ENCODE measurements around the gene GLCE.
"Not testable (repeated sequence)": the region's sequence is repeated elsewhere in the genome, so short reads cannot be mapped to it uniquely, and the experiment has no call there.

The GLCE gene

DNA sequence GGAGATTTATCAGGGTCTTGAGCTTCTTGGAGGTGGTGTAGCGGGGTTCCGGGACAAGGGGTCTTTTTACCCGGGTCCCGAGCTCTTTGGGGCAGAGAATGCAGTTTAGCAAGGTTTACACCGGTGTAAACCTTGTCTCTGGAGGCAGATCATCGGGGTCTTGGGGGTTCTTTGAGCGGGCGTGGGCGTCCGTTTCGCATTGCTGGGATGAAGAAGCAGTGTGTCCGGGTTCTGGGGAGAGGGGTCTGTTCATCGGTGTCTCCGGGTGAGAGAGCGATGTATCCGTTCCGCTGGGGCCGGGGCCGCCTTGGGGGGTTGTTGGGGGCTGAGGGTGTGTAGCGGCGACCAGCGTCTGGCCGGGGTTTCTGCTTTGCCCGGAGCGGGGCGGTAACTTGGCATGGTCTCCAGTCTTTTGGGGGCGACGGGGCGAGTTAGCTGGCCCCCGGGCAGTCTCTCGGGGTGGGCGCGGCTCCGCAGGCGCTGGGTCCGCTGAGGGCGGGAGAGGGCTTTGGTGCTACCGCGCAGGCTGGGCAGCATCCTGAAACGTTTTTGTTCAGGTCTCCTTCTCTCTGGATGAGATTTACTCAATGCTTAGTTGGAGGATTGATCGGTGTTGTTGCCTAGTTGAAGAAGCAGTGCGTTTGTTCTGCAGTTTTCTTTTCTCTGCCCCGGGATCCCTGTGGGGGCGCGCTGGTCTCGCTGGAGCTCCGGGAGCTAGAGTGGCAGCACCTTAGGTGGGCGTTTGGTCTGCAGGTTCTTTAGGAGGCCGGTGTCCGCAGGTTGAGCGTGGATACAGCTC is 843 bp downstream of the GLCE start:
- peak; percentile 2 for DNase-seq (ENCODE audit: low read depth)

DNA sequence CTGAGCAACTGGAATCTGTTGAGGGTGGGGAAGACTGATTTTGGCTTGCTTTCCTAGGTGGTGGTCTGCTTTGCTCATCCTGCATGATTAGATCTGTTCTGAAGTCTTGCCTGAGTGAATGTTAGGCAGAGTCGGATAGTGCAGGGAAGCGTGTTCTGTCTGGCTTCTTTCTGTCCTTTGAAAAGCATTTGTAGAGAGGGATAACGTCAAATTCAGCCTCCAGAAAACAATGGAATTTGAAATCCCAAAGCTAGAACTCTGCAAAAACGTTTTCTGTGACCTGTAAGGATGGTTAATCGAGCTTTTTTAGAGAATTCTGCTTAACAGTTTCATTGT is 1.4 kb downstream of the GLCE start:
- DNase-seq (ENCODE audit: low read depth) = no peak

DNA sequence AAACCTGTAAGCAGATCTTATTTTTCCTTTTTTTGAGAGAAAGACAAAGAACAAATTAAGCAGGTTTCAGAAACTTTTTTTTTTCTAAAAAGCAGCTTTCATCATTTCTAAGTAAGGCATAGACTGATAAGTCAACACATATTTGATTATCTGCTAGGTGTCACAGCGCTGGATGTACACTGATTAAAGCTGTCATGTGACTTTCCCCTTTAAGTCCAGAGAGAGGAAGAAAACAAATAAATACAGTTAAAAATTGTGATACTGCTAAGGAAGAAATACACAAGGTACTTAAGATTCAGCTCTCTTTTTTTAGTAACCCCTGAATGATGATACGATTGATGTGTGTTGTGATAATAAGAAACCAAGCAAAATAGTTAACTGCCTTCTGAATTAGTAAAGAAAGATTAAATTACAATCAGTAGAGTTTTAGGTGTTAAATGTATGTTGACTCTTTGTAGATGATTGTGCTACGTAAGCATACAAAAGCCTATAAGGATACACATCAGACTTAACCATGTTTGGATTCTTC is 2.8 kb downstream of the GLCE start:
- DNase-seq (ENCODE audit: low read depth) = no peak

DNA sequence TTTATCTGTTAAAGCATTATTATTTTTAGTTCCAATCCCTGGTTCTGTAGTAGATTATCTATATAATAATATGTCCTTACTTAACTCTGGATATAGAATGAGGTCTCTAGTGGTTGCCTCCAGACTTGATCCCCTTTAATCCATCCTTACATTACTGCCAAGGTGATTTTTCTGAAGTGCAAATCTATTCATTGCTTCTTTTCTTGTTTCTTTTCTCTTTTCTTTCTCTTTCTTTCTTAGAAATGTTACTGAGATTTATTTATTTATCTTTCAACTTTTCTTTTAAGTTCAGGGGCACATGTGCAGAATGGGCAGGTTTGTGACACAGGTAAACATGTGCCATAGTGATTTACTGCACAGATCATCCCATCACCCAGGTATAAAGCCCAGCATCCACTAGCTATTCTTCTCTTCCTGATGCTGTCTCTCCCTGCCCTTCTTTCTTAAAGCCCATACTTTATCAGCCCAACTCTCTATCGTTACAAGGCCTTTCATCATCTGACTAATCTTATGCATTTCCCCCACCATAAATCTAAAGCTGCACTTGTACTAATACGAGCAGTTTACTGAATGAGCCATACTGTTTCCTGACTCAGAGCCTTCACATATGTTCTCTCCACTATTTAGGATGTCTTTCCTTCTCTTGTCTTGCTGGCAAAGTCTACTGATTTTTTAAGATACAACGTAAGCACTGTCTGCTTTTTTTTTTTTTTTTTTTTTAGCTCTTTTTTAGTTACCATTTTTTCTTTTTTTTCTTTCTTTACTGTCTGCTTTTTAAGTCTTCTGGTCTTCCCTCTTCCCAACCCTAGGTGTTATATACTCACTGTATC is 4.6 kb downstream of the GLCE start:
- no peak for DNase-seq (ENCODE audit: low read depth)

DNA sequence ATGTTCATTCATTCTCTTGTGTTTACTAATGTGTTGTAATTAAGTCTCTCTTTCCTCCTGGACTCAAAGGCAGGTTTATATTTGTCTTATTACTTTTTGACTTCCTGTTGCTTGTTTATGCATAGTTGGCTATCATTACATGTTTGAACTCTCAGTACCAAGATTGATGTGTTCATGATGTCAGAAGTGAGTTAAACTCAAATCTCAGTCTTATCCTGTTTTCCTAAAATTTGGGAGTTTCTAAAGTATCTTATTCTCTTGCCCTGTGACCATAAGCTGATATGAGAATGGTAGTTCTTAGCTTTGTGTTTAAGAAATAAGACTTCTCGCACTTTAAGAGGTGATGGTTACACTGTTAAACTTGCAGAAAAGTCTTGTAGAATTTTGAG is 5.2 kb downstream of the GLCE start:
- no peak for DNase-seq (ENCODE audit: low read depth)

DNA sequence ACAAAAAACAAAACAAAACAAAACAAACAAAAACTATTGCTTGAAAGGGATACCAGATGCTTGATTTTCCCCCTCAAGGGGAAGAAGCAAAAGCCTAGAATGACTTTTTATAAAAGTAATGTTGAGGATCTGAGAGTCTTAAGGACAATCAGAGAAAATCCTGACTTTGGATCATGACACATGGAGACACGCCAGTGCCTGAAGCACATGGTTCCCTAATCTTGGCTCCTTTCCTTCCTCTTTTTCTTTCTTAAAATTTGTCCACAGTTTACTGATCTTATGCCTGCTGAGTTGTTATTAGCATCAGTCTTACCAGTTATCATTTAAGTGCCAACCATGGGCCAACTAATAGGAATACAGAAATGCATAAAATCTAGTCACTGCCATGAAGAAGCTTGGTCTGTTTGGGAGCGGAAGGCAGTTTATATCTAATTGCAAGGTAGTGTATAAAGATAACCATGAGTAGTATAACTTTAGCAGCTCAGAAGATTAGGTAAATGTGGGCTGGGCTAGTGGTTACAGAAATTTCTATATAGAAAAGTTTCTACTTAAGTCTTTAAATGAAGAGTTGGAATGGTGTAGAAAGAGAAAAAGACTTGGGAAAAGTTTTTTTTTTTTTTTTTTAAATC is 6.9 kb downstream of the GLCE start:
- DNase-seq (ENCODE audit: low read depth) = no peak

DNA sequence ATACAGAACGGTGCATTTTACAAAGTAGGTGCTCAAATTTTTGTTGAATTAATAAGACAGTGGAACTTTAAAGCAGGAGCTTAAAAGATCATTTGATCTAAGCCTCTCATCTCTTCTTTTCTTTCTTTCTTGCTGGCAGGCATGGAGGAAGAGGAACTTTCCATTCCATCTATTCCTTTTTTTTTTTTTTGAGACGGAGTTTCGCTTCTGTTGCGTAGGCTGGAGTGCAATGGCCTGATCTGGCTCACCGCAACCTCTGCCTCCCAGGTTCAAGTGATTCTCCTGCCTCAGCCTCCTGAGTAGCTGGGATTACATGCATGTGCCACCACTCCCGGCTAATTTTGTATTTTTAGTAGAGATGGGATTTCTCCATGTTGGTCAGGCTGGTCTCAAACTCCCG is 7.9 kb downstream of the GLCE start:
- DNase-seq (ENCODE audit: low read depth) = not testable (repeated sequence)

DNA sequence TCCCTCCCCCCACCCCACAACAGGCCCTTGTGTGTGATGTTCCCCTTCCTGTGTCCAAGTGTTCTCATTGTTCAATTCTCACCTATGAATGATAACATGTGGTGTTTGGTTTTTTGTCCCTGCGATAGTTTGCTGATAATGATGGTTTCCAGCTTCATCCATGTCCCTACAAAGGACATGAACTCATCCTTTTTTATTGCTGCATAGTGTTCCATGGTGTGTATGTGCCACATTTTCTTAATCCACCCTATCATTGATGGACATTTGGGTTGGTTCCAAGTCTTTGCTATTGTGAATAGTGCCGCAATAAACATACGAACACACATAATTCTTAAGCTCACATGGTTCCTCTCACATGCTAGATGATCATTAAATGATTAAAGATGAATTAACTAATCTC is 9.1 kb downstream of the GLCE start:
- not testable (repeated sequence) for DNase-seq (ENCODE audit: low read depth)

DNA sequence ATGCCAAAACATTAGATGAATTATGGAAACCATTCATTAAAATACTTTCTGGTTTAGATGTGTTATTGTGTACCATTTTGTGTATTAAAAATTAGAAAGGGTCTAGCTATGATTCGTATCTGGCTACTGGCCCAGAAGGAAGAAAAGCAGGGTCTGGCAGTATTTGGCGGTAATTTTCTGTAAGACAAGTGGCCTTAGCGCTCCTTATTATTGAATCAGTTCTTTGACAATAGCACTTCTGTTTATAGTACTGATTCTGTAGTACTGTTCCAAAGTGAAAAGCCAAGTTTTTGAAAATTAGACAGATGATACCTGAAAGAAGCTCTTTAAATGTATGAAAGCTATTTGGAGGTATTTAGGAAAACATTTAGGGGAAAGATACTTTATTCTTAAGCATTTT is 10.2 kb downstream of the GLCE start:
- DNase-seq (ENCODE audit: low read depth) = no peak

DNA sequence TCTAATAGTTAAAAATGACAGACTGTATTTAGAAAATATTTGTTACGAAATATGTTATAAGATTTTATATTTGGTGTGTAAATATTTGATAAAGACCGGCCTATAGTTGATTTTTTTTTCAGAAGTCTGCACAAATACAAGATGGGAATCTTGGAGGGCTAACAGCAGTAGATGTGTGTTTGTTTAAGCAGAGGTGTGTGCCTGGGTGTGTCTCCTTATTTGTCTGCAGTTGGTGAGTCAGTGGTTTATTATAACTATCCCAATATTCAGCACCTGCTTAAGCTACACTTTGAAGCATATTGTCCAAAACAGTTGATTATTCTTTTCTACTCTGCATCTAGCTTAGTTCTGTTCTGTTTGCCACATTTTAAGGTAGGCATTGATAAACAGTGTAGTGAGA is 12.4 kb downstream of the GLCE start:
- DNase-seq (ENCODE audit: low read depth) = no peak

DNA sequence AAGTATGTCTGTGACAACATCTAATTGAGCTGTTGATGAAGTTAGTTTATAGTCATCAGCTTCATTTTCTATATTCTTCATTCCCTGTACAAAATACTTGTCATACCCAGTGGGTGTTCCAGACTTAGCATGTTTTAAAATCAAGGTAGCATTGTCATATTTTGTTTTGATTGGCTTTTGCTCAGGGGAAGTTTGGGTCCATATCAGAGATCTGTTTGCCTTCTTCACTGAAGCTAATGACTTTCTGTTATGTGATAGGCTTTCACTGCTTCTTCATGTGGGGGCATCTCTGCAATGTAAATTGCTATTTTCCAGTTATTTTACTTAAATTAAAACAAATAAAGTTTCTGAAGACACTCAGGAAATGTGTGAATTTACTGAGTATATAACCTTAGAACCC is 15.1 kb downstream of the GLCE start:
- no peak for DNase-seq (ENCODE audit: low read depth)

DNA sequence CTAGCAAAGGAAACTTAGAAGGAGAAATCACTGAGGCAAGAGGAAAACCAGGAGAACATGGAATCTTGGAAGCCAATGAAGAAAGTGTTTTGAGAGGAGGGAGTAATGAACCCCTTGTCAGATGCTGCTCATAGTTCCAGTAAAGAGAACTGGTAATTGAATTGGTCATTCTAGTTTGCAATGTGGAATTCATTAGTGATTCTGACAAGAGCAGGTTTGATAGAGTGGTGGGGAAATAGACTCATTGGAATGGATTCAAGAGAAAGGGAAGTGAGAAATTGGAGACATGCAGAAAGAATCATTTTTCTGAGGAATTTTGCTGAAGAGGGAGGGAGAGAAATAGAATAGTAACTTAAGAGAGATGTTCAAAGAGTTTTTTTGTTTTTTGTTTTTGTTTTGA is 21.0 kb downstream of the GLCE start:
- DNase-seq (ENCODE audit: low read depth) = no peak

DNA sequence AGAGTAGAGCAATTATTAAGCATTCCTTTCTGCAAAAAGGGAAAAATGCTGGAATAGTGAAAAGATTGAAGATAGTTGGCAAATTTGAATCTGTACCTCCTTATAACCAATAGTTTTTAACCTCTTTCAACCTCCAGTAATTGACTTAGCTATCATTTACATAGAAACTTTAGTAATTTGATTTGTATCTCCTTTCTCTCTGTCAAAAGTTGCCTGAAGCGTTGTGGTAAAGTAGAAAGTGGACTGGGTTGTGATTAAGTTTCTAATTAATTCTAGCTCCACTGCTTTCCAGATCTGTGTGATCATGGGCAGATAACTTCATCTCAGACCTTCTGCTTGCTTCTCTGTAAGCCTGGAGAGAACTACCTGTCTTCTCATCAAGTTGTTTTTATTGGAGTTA is 24.8 kb downstream of the GLCE start:
- no peak for DNase-seq (ENCODE audit: low read depth)

DNA sequence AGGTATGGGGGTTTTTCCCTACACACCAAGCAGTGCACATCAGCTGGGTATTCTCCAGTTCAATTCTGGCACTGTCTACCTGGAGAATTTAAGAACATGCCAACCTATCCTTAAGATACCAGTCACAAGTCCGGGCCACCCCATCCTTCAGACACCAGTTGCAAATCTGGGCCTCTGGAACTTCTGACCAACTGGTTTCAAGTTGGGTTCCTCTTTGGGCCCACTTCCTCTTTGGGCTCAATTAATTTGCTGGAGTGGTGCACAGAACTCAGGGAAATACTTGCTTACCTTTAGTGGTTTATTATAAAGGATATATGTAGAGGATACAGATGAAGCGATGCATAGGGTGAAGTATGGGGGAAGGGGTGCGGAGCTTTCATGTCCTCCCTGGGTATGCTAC is 25.3 kb downstream of the GLCE start:
- DNase-seq (ENCODE audit: low read depth) = no peak

DNA sequence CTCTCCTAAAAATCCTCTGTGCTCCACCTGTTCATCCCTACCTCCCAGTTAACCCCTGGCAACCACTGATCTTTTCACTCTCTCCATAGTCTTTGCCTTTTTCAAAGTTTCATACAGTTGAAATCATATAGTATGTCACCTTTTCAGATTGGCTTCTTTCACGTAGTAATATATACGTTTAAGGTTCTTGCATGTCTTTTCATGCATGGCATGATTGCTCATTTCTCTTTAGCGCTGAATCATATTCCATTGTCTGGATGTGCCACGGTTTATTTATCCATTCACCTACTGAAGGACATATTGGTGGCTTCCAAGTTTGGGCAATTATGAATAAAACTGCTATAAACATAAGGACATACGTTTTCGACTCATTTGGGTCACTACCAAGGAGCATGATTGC is 28.7 kb downstream of the GLCE start:
- no peak for DNase-seq (ENCODE audit: low read depth)

DNA sequence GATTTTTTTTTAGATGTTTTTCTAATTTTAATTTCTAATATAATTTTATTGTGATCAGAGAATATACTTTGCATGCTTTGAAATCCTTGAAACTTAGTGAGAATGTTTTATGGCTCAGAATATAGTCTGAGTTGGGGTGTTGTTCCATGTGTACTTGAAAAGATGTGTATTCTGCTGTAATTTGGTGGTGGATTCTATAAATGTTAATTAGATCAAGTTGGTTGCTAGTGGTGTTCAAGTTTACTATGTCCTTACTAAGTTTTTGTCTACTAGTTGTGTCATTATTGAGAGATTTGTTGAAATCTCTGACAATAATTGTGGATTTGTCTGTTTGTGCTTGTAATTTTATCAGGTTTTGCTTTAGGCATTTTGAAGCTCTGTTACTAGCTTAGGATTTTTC is 29.7 kb downstream of the GLCE start:
- DNase-seq (ENCODE audit: low read depth) = no peak

DNA sequence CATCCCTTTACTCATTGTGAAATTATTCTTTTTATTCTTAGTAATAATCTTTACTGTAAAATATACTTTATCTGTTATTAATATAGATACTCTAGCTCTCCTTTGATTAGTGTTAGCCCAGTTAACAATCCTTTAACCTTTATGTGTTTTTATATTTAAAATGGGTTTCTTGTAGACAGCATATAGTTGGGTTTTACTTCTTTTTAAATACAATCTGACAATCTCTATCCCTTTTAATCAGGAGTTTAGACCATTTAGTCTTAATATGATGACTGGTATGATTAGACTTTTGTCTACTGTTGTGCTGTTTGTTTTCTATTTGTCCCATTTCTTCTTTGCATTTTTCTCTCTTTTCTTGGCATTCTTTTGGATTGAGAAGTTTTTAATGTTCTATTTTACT is 30.1 kb downstream of the GLCE start:
- DNase-seq (ENCODE audit: low read depth) = no peak

DNA sequence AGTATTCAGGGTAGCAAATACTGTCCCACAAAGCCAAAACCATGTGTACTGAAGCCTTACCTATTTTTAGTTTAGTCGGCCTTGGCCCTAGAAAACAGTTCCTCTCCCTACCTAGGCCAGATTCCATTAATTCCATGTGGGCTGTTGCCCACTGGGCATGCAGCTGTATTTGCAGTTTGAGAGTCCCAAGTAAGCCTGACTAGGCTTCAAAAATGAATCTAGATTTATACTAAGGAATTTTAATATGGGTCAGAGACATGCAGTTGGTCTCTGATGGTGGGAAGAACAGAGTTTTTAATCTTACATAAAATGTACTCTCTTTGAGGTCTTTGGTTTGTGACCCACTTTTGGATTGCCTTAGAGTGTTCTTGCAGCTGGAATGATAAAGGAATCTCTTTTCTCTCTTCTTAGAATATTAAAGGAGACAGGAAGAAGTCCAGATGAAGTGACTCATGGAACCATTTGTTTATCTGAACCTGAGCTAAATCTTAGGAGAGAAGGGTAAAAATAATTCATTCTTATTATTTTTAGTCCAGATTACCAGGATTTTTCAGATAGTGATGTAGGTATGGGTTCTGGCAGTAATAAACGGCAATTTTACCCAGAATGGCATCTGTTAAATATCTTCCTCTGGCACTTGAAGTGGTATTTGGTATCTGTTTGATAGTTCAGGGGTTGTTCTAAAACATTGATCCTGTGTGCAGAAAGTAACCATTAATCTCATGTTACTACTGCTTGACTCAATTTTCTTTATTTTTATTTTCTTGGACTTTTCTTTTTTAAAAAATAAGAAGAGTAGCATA is 33.8 kb downstream of the GLCE start:
- DNase-seq (ENCODE audit: low read depth) = no peak

DNA sequence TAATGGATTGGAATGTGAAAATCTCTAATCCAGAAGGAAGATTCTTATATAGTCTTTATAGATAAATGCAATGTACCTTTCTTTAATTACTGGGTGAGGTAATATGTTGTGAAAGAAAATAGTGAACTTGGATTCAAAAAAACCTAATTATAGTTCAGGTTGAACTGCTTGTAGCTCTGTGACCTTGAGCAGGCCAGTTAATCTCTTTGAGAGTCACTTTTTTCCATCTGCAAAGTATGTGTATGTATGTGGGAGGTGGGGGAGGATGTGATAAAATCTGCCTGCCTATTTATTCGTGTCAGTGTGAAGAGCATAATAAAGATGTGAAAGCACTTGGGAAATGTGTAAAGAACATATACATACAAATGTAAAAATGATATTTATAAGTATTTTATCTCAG is 34.4 kb downstream of the GLCE start:
- no peak for DNase-seq (ENCODE audit: low read depth)

DNA sequence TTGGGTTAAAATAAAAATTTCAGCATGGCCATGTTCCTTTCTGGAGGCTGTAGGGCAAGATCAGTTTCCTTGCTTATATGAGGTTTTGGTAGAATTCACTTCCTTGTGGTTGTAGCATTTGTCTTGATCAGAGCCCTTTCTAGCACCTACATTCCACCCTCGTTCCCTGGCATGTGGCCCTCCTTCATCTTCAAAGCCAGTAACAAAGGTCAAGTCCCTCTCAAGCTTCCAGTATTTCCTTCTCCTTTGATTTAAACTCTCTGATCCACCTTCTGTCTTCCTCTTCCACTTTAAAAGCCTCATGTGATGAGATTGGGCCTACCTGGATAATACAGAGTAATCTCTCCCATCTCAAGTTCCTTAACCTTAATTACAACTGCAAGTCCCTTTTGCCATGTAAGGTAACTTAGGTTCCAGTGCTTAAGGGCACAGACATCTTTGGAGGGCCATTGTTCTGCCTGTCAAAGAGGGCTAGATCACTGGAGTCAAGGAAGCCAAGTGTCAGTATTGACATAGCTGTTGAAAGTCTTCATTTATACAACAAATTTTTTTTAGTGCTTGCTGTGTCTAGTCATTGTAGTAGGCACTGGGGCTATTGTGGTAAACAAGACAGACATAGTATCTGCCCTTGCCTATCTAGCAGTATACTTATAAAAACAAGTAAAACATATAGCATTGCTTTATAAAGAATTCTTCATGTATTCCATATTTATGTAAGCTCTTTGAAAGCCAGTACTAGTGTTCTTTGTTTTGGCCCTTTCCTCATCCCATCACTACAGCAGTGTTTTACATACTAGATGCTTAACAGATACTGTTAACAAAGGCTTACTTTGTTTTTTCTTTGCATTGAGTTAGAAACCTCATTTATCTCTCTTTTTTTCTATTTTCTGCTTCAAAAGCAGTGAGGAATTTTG is 40.7 kb downstream of the GLCE start:
- DNase-seq (ENCODE audit: low read depth) = no peak

DNA sequence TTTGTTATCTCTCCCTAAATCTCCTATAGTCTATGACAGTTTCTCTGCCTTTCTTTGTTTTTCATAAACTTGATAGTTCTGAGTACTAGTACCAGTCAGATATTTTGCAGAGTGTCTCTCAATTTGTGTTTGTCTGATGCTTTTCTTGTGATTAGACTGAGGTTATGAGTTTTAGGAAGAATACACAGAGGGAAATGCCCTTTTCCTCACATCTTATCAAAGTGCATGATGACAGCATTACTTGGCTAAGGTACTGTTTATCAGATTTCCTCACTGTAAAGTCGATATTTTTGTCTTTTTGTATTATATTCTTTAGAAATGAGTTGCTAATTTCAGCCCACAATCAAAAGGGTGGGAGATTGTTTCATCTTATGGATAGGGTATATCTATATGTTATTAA is 45.6 kb downstream of the GLCE start:
- no peak for DNase-seq (ENCODE audit: low read depth)
